Transverse colon (tissue), 4 donors: Measurements from ENCODE around the gene EIF4E2. TPM values are rescaled to one million over a fixed set of nuclear protein-coding genes. Genes with fewer than 3 reads are reported as not detected.
A peak's percentile ranks its signal among the peaks of the same experiment; 100 is the strongest.

ENCODE experiments used
- DNase-seq: peaks from one replicate; pipeline ENCODE4 v3.0.0-alpha.2; 2019
- H3K27ac ChIP-seq, 4 donors: fragments of 200-600 bp; sonication (generic); 2 replicates each; pipeline ENCODE4 v1.5.1; 2016 to 2018; ENCODE audit warnings: inconsistent platforms in 4 of 4
- H3K27me3 ChIP-seq: fragments of 200-600 bp; sonication (generic); 2 replicates; pipeline ENCODE4 v1.5.1; 2017; ENCODE audit warnings: inconsistent platforms
- H3K36me3 ChIP-seq, 4 donors: fragments of 200-600 bp; sonication (generic); 2 replicates each; pipeline ENCODE4 v1.5.1; 2017 to 2019; ENCODE audit warnings: inconsistent platforms in 4 of 4
- H3K4me1 ChIP-seq, 4 donors: fragments of 200-600 bp; sonication (generic); 2 replicates each; pipeline ENCODE4 v1.5.1; 2017 to 2020; ENCODE audit warnings: inconsistent platforms in 4 of 4
- H3K4me3 ChIP-seq, 4 donors: fragments of 200-600 bp; sonication (generic); 1 replicate in 1 of 4; 2 replicates in 3 of 4; pipeline versions ENCODE4 v1.5.1 to v1.6.1; 2017 to 2019; ENCODE audit warnings: inconsistent platforms in 4 of 4
- H3K9me3 ChIP-seq, 2 donors: fragments of 200-600 bp; sonication (generic); 2 replicates each; pipeline ENCODE4 v1.5.1; 2017 to 2019; ENCODE audit warnings: inconsistent platforms in 2 of 2
- CTCF ChIP-seq, 5 experiments: fragments of 200-600 bp in 3 of 5; fragments of 450-650 bp in 2 of 5; sonication (generic) in 3 of 5; IDR thresholded peaks; 1 replicate in 2 of 5; 2 replicates in 3 of 5; pipeline ENCODE4 v1.5.1; 2016 to 2017; ENCODE audit warnings: antibody characterized with exemption in 5 of 5, inconsistent platforms in 3 of 5, mild to moderate bottlenecking in 2 of 5, moderate library complexity in 1 of 5
- EP300 ChIP-seq: sonication (generic); formaldehyde crosslinking; IDR thresholded peaks from one replicate; pipeline ENCODE4 v1.6.1; 2017; ENCODE audit warnings: antibody characterized with exemption, low read depth
- POLR2A ChIP-seq: fragments of 450-650 bp; IDR thresholded peaks from one replicate; pipeline ENCODE4 v1.6.1; 2016; ENCODE audit warnings: antibody characterized with exemption, mild to moderate bottlenecking, moderate library complexity
- POLR2AphosphoS5 ChIP-seq, 3 donors: sonication (generic); formaldehyde crosslinking; IDR thresholded peaks; one replicate each; pipeline ENCODE4 v1.6.1; 2016; ENCODE audit warnings: antibody characterized with exemption in 3 of 3
- whole genome bisulfite sequencing, 2 donors: methylation state at CpG; one replicate each; pipeline ENCODE4 v1.1.5; 2018; ENCODE audit warnings: low coverage in 1 of 2; 5-methylcytosine and 5-hydroxymethylcytosine counted together
- in situ Hi-C, 4 donors: fragments of 200-750 bp; cut with MboI; loops; one replicate each; pipeline versions ENCODE4 v1.15.0 to v1.15.1; 2017; ENCODE audit warnings: low sequenced_read_pairs in 3 of 4, low pct_ligation_motif_present in 1 of 4, low pct_unique_long_range_greater_than_20kb in 1 of 4
- intact Hi-C: fragments of 100-400 bp; cut with DNase I; formaldehyde crosslinking; loops from one replicate; pipeline ENCODE4 v1.15.1; 2023; ENCODE audit warnings: low total_unique reads
- total RNA-seq, 4 donors: library from RNA; depleted of rRNA; stranded (reverse); fragments of >200 nt; gene quantifications; one replicate each; pipeline ENCODE4 v1.1.0, GENCODE V29; 2016

Gene EIF4E2
- total RNA-seq, 4 donors from 2014 or later, result 46.0 to 2,324 (median 55.7) TPM

- Histone ChIP-seq H3K27ac (peak overlapping the region in 2 of 4 donors; percentile 96 to 100), H3K36me3 (peaks cover 0 to 5% (median 0%) of the 10 kb centered on the region in 4 donors), H3K4me3 (peak overlapping the region in 3 of 4 donors; percentile 69 to 95 (median 82)), H3K9me3 (no peaks in the 10 kb centered on the region), H3K4me1 (peaks cover 7 to 31% (median 17%) of the 10 kb centered on the region in 4 donors), H3K27me3 (no peaks in the 10 kb centered on the region)
- no peak for TF ChIP-seq EP300
- no peak for TF ChIP-seq POLR2AphosphoS5 (IDR thresholded peaks at IDR 0.05)
- no peak for TF ChIP-seq CTCF (IDR thresholded peaks at IDR 0.05)
- no peak for TF ChIP-seq POLR2A
- 90 to 93% methylated on average over 2 to 4 of the region's 4 CpGs for WGBS, 2 donors
- no peak for DNase-seq
- intact Hi-C loops (no loop called here), in situ Hi-C loops (no loop called here)
These were observed 1.3 kb downstream of the EIF4E2 start for GRCh38 chr2:232551776-232552175.

GRCh38 chr2:232556426-232556825, 5.9 kb downstream of the EIF4E2 start:
- peaks cover 4 to 20% (median 9%) of the 10 kb centered on the region in 4 donors for H3K4me1 ChIP-seq
- H3K27ac ChIP-seq, result no peak overlapping the region
- no peak for DNase-seq
- in situ Hi-C loops (no loop called here), intact Hi-C loops (no loop called here)
- peaks cover 0 to 40% (median 9%) of the 10 kb centered on the region in 4 donors for H3K36me3 ChIP-seq
- no peaks in the 10 kb centered on the region for H3K9me3 ChIP-seq
- no peaks in the 10 kb centered on the region for H3K27me3 ChIP-seq
- no peak for TF ChIP-seq POLR2A
- TF ChIP-seq POLR2AphosphoS5 (IDR thresholded peaks at IDR 0.05), result no peak
- no peak for TF ChIP-seq CTCF (IDR thresholded peaks at IDR 0.05)
- TF ChIP-seq EP300, result no peak
- H3K4me3 ChIP-seq, result no peak overlapping the region
- WGBS, 2 donors, result 82 to 87% methylated on average over 3 of the region's 3 CpGs

GRCh38 chr2:232562515-232563151, 12.1 kb downstream of the EIF4E2 start:
- H3K27ac ChIP-seq, result no peak overlapping the region
- WGBS, 2 donors, result 73 to 87% methylated on average over 7 to 8 of the region's 8 CpGs
- no peak for TF ChIP-seq CTCF (IDR thresholded peaks at IDR 0.05)
- no peak for TF ChIP-seq EP300
- no peak for TF ChIP-seq POLR2A
- no peak for TF ChIP-seq POLR2AphosphoS5 (IDR thresholded peaks at IDR 0.05)
- no peak for DNase-seq
- H3K27me3 ChIP-seq, result no peaks in the 10 kb centered on the region
- in situ Hi-C loops (no loop called here), intact Hi-C loops (no loop called here)
- peaks cover 0 to 68% (median 32%) of the 10 kb centered on the region in 4 donors for H3K36me3 ChIP-seq
- H3K4me1 ChIP-seq, result no peaks in the 10 kb centered on the region
- H3K9me3 ChIP-seq, result no peaks in the 10 kb centered on the region
- no peak overlapping the region for H3K4me3 ChIP-seq

- TF ChIP-seq POLR2AphosphoS5 (IDR thresholded peaks at IDR 0.05) (no peak), EP300 (no peak), POLR2A (no peak), CTCF (IDR thresholded peaks at IDR 0.05) (no peak)
- in situ Hi-C loops, result no loop called here
- Histone ChIP-seq H3K27me3 (no peaks in the 10 kb centered on the region), H3K4me3 (no peak overlapping the region), H3K4me1 (peaks cover 0 to 6% (median 2%) of the 10 kb centered on the region in 4 donors), H3K9me3 (no peaks in the 10 kb centered on the region), H3K27ac (no peak overlapping the region), H3K36me3 (peaks cover 0 to 68% (median 31%) of the 10 kb centered on the region in 4 donors)
- no peak for DNase-seq
- intact Hi-C loops, result no loop called here
- 33 to 89% methylated on average over 3 of the region's 3 CpGs for WGBS, 2 donors
These were observed 13.1 kb downstream of the EIF4E2 start for GRCh38 chr2:232563580-232563979.
